ENCODE measurements around the gene DDX17.

GRCh38 chr22:38523029-38523428, 16.9 kb upstream of the DDX17 start:
- TF ChIP-seq CTCF (IDR thresholded peaks at IDR 0.05) (no peak), POLR2AphosphoS5 (IDR thresholded peaks at IDR 0.05) (no peak), POLR2A (IDR thresholded peaks at IDR 0.05) (no peak)

Data from breast epithelium (tissue), 3 donors.